MM.1S (cell line): Measurements from ENCODE around the gene PLEKHA7.

Experiments used
- DNase-seq: peaks from one replicate; pipeline ENCODE4 v3.0.0-alpha.2; 2015
- H2AFZ ChIP-seq: fragments of 300-600 bp; sonication (generic); 2 replicates; pipeline ENCODE4 v1.6.0; 2016; ENCODE audit warnings: antibody characterized with exemption, low read length
- H3F3A ChIP-seq: fragments of 300-600 bp; sonication (generic); 2 replicates; pipeline ENCODE4 v1.6.1; 2016; ENCODE audit warnings: mild to moderate bottlenecking, antibody characterized with exemption, low read length, moderate library complexity, mixed read lengths; ENCODE audit not compliant: insufficient read depth
- H3K27ac ChIP-seq: fragments of 300-600 bp; sonication (generic); 2 replicates; pipeline ENCODE4 v1.5.1; 2016; ENCODE audit warnings: mild to moderate bottlenecking, low read length
- H3K27me3 ChIP-seq: fragments of 300-600 bp; sonication (generic); replicated peaks from 2 replicates; pipeline ENCODE4 v1.6.0; 2016; ENCODE audit warnings: low read length; ENCODE audit not compliant: insufficient read depth
- H3K36me3 ChIP-seq: fragments of 300-600 bp; sonication (generic); replicated peaks from 2 replicates; pipeline ENCODE4 v1.6.1; 2016; ENCODE audit warnings: mild to moderate bottlenecking, low read length, mixed read lengths; ENCODE audit not compliant: insufficient read depth
- H3K4me1 ChIP-seq: fragments of 300-600 bp; sonication (generic); 2 replicates; pipeline ENCODE4 v1.6.1; 2016; ENCODE audit warnings: low read length, mixed read lengths
- H3K4me2 ChIP-seq: fragments of 300-600 bp; sonication (generic); 2 replicates; pipeline ENCODE4 v1.6.0; 2016; ENCODE audit warnings: low read depth, low read length
- H3K4me3 ChIP-seq: fragments of 300-600 bp; sonication (generic); 2 replicates; pipeline ENCODE4 v1.5.1; 2016; ENCODE audit warnings: low read length, mixed read lengths
- H3K79me2 ChIP-seq: fragments of 300-600 bp; sonication (generic); 2 replicates; pipeline ENCODE4 v1.6.1; 2016; ENCODE audit warnings: mixed run types, low read length, mixed read lengths
- H3K9ac ChIP-seq: fragments of 300-600 bp; sonication (generic); 2 replicates; pipeline ENCODE4 v1.6.1; 2016; ENCODE audit warnings: low read length, mixed read lengths
- H3K9me2 ChIP-seq: fragments of 300-600 bp; sonication (generic); replicated peaks from 2 replicates; pipeline ENCODE4 v1.6.1; 2016; ENCODE audit warnings: mild to moderate bottlenecking, low read length, mixed read lengths; ENCODE audit not compliant: insufficient read depth
- H3K9me3 ChIP-seq: fragments of 300-600 bp; sonication (generic); replicated peaks from 2 replicates; pipeline ENCODE4 v1.6.1; 2016; ENCODE audit warnings: mild to moderate bottlenecking, low read length, mixed read lengths; ENCODE audit not compliant: insufficient read depth
- H4K20me1 ChIP-seq: fragments of 300-600 bp; sonication (generic); 2 replicates; pipeline ENCODE4 v1.6.1; 2016; ENCODE audit warnings: mild to moderate bottlenecking, low read length, moderate library complexity, mixed read lengths; ENCODE audit not compliant: insufficient read depth
- EZH2 ChIP-seq: fragments of 300-600 bp; sonication (generic); optimal IDR thresholded peaks from 2 replicates; pipeline ENCODE3; 2017; ENCODE audit warnings: low read depth, mild to moderate bottlenecking, antibody characterized with exemption, low read length, mixed read lengths
- EZH2phosphoT487 ChIP-seq: fragments of 300-600 bp; sonication (generic); IDR thresholded peaks from 2 replicates; pipeline ENCODE4 v1.6.1; 2018; ENCODE audit warnings: antibody characterized with exemption, low read length
- TF ChIP-seq, protein P1 (sequence below): fragments of 300-600 bp; sonication (generic); IDR thresholded peaks from 2 replicates; pipeline ENCODE4 v1.5.1; 2016; ENCODE audit warnings: antibody characterized with exemption, low read length, mixed read lengths

PLEKHA7 gene

DNA sequence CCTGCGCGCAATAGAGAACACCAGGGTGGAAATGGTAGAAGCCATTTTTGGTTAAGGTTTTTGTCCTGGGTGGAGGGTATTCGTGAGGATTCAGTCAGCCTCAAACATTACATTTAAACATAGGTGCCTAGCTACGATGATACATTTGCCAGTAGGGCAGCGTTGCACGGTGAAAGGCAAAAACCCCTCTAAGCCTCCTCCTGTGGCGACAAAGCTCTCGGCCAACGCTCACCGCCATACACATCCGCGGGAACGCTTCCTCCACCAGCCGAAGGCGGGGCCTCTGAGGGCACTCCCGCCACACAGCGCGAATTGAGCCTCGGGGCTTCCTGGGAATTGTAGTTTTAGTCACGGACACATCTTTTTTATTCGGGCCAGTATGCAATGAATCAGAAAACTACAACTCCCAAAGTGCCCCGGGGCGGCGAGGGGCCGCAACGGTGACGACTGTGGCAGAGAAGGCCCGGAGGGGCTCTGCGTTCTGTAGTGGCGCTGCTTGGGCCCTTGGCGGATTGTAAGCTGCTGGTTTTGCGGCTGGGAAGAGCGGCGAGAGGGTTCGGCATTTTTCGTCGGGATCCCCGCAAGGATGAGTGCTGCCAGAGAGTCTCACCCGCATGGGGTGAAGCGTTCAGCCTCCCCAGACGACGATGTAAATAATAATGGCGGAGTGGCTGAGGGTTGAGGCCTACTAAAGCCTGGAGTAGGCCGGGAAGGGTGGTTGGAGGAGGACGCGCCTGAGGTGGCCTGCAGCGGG is 275.8 kb downstream of the PLEKHA7 start, which contains the start of gene C11orf58:
TSS of gene C11orf58 (plus strand) at position 455 of the 754 bp plus-strand sequence. CDS start at position 587, 132 bp downstream.
- Histone ChIP-seq H3K27ac (peak within 1 kb of the TSS; percentile 46), H3K4me1 (peaks cover 11% of the 10 kb centered on the region; the same call in 1 of the 2 replicates), H2AFZ (peak within 1 kb of the TSS; percentile 64), H3K27me3 (no peaks in the 10 kb centered on the region), H3K4me2 (peak within 1 kb of the TSS; percentile 76), H3K9ac (peak within 1 kb of the TSS; percentile 91), H3F3A (no peaks in the 10 kb centered on the region), H4K20me1 (no peaks in the 10 kb centered on the region; the same call in 1 of the 2 replicates), H3K79me2 (peaks cover 50% of the 10 kb centered on the region), H3K9me3 (no peaks in the 10 kb centered on the region), H3K4me3 (peak within 1 kb of the TSS; percentile 97), H3K36me3 (no peaks in the 10 kb centered on the region), H3K9me2 (no peaks in the 10 kb centered on the region)
- peak; percentile 98 for DNase-seq
- TF ChIP-seq EZH2 (no peak), EZH2phosphoT487 (no peak)
- TF ChIP-seq, protein P1, sequence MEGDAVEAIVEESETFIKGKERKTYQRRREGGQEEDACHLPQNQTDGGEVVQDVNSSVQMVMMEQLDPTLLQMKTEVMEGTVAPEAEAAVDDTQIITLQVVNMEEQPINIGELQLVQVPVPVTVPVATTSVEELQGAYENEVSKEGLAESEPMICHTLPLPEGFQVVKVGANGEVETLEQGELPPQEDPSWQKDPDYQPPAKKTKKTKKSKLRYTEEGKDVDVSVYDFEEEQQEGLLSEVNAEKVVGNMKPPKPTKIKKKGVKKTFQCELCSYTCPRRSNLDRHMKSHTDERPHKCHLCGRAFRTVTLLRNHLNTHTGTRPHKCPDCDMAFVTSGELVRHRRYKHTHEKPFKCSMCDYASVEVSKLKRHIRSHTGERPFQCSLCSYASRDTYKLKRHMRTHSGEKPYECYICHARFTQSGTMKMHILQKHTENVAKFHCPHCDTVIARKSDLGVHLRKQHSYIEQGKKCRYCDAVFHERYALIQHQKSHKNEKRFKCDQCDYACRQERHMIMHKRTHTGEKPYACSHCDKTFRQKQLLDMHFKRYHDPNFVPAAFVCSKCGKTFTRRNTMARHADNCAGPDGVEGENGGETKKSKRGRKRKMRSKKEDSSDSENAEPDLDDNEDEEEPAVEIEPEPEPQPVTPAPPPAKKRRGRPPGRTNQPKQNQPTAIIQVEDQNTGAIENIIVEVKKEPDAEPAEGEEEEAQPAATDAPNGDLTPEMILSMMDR: no peak

DNA sequence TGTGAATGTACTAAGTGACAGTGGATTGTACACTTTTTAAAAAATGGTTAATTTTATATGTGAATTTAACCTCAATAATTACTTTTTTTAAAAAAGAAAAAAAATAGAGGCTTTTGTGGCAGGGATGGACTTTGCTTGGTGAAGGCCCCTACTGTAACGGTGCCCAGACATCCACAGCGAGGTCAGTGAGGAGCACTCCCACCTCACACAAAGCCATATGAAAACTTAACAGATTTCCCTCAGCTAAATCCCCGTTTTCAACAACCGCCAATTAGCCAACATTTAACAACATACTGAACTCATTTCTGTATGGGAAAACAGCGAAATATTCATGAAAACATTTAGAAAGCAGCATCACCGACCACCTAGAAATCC is 276.4 kb downstream of the PLEKHA7 start:
- no peak for DNase-seq
- H3K36me3 ChIP-seq: no peaks in the 10 kb centered on the region
- H3K9ac ChIP-seq: peak overlapping the region; percentile 91
- peak overlapping the region; percentile 42; the same call in 1 of the 2 replicates for H3K4me2 ChIP-seq
- H4K20me1 ChIP-seq: no peaks in the 10 kb centered on the region; the same call in 1 of the 2 replicates
- no peaks in the 10 kb centered on the region for H3K9me3 ChIP-seq
- peaks cover 44% of the 10 kb centered on the region for H3K79me2 ChIP-seq
- no peaks in the 10 kb centered on the region for H3F3A ChIP-seq
- H3K9me2 ChIP-seq: no peaks in the 10 kb centered on the region
- H3K4me3 ChIP-seq: peak overlapping the region; percentile 97
- H3K27me3 ChIP-seq: no peaks in the 10 kb centered on the region
- H2AFZ ChIP-seq: peak overlapping the region; percentile 64
- TF ChIP-seq EZH2phosphoT487: no peak
- TF ChIP-seq, protein P1: no peak
- peaks cover 11% of the 10 kb centered on the region; the same call in 1 of the 2 replicates for H3K4me1 ChIP-seq
- H3K27ac ChIP-seq: peak overlapping the region; percentile 46; the same call in 1 of the 2 replicates
